Activated T-cell treated with anti-CD3 and anti-CD28 coated beads, Interleukin-2, amount 50 U/mL, for 24 hours (primary cell): ENCODE results near the gene KRTAP3-1.
"Not testable (repeated sequence)": the region's sequence is repeated elsewhere in the genome, so short reads cannot be mapped to it uniquely, and the experiment has no call there.

Experiments
- DNase-seq: peaks from one replicate; pipeline ENCODE4 v3.0.0-alpha.2; 2020
- H3K27ac Mint-ChIP-seq: 2 replicates; pipeline ENCODE4 v1.8.0; 2020; ENCODE audit warnings: mild to moderate bottlenecking, mixed read lengths
- H3K27me3 Mint-ChIP-seq: 2 replicates; pipeline ENCODE4 v1.8.0; 2020; ENCODE audit warnings: mixed read lengths
- H3K36me3 Mint-ChIP-seq: 2 replicates; pipeline ENCODE4 v1.8.0; 2020; ENCODE audit warnings: low read depth, mixed read lengths
- H3K4me1 Mint-ChIP-seq: 2 replicates; pipeline ENCODE4 v1.8.0; 2020; ENCODE audit warnings: low read depth, mixed read lengths
- H3K4me3 Mint-ChIP-seq: 2 replicates; pipeline ENCODE4 v1.8.0; 2020; ENCODE audit warnings: mild to moderate bottlenecking, moderate library complexity, mixed read lengths
- H3K9me3 Mint-ChIP-seq: 2 replicates; pipeline ENCODE4 v1.8.0; 2020; ENCODE audit warnings: mixed read lengths

KRTAP3-1 gene

DNA sequence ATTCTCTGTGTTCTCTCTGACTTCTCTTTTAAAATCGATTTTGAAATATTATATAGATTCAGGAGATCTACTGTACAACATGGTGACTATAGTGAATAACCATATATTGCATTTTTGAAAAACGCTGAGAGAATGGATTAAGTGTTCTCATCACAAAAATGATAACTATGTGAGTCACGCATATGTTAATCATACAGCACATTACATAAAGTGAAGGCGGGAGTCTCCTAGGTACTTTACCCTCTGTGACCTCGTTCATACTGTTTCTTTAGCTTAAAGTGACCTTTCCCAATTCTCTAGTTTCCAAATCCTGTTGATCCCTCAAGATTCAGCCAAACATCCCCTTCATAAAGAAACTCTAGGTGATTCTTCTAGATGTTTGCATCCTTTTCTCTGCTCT, 6.1 kb downstream of the KRTAP3-1 start:
- no peaks in the 10 kb centered on the region for H3K4me1 Mint-ChIP-seq
- no peaks in the 10 kb centered on the region for H3K36me3 Mint-ChIP-seq
- no peaks in the 10 kb centered on the region for H3K9me3 Mint-ChIP-seq
- peaks cover 46% of the 10 kb centered on the region for H3K27me3 Mint-ChIP-seq
- DNase-seq, result no peak
- no peak overlapping the region for H3K4me3 Mint-ChIP-seq
- no peak overlapping the region for H3K27ac Mint-ChIP-seq

DNA sequence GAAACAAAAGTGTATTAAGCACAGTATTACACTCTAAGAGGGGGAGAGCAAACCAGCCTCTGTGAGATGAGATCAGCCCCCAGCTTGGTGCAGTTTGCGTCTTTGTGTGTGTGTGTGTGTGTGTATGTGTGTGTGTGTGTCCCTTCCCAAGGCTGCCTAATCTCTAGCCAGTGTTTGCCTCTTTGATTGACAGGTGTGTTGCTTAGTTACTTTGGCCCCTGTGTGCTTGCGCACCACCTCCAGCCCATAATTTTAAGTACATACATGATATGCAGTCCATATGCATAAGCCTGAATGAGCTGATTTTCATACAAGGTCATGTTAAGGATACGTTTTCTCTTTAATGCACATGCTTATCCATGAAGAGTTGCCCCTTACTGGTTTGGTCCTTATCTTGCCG, 7.1 kb downstream of the KRTAP3-1 start:
- no peak for DNase-seq
- Mint-ChIP-seq H3K27ac (no peak overlapping the region), H3K36me3 (no peaks in the 10 kb centered on the region), H3K4me1 (no peaks in the 10 kb centered on the region), H3K9me3 (no peaks in the 10 kb centered on the region), H3K27me3 (peaks cover 56% of the 10 kb centered on the region), H3K4me3 (no peak overlapping the region)

GRCh38 chr17:40999563-40999962, 9.4 kb downstream of the KRTAP3-1 start, which contains the start of gene KRTAP3-2:
TSS of gene KRTAP3-2 (minus strand) at chr17:40999906. CDS start at chr17:40999853, 53 bp downstream.
- not testable (repeated sequence) for H3K4me3 Mint-ChIP-seq, H3K27ac Mint-ChIP-seq, DNase-seq, H3K36me3 Mint-ChIP-seq, H3K9me3 Mint-ChIP-seq, H3K4me1 Mint-ChIP-seq
- H3K27me3 Mint-ChIP-seq, result peaks cover 63% of the 10 kb centered on the region

- Mint-ChIP-seq H3K36me3 (no peaks in the 10 kb centered on the region), H3K4me1 (no peaks in the 10 kb centered on the region), H3K27ac (no peak overlapping the region), H3K27me3 (peaks cover 70% of the 10 kb centered on the region), H3K9me3 (no peaks in the 10 kb centered on the region), H3K4me3 (no peak overlapping the region)
- no peak for DNase-seq
Measured at GRCh38 chr17:40997361-40997760, 11.6 kb downstream of the KRTAP3-1 start.

DNA sequence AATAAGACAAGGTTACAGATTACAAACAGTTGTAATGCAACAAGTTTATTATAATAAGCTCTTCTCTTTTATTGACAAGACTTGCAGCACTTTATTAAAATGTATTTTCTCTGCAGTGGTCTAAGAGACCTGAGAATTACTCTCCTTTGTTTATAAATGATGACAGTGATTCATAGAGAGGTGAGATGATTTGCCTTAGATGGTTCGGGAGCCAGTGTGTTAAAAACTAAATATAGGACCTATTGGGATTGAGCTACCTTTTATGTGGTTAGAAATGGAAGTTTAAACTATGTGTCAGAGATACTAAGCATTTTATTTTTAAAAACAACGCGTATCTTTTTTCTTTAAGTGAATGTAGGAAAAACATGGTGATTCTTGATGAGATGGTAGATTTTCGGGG, 12.1 kb downstream of the KRTAP3-1 start:
- Mint-ChIP-seq H3K4me3 (no peak overlapping the region), H3K9me3 (no peaks in the 10 kb centered on the region), H3K36me3 (no peaks in the 10 kb centered on the region), H3K4me1 (no peaks in the 10 kb centered on the region), H3K27me3 (peaks cover 69% of the 10 kb centered on the region), H3K27ac (no peak overlapping the region)
- no peak for DNase-seq

DNA sequence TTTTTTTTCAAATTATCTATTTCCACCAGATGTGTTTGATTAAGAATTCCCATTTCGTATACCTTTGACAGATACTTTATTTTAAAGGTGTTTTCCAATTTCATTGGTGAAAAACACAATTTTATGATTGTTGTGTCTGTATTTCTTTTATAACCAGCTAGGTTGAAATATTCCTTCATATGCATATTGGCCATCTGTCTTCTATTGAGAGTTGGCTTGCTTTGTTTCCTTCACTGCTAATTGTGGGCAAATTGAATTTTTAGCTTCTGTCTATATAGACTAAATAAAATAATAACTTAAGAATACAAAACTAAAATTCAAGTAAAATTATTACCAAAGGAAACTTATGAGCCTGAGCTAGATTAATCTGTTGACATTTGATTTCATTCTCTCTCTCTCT, 13.8 kb downstream of the KRTAP3-1 start:
- no peak overlapping the region for H3K27ac Mint-ChIP-seq
- DNase-seq, result no peak
- no peaks in the 10 kb centered on the region for H3K9me3 Mint-ChIP-seq
- no peak overlapping the region for H3K4me3 Mint-ChIP-seq
- no peaks in the 10 kb centered on the region for H3K4me1 Mint-ChIP-seq
- peaks cover 66% of the 10 kb centered on the region for H3K27me3 Mint-ChIP-seq
- H3K36me3 Mint-ChIP-seq, result no peaks in the 10 kb centered on the region

GRCh38 chr17:40993839-40994238, 15.1 kb downstream of the KRTAP3-1 start, which contains the start of gene KRTAP3-3:
TSS of gene KRTAP3-3 (minus strand) at chr17:40994164. CDS start at chr17:40994097, 67 bp downstream.
- Mint-ChIP-seq H3K4me3 (no peak within 1 kb of the TSS), H3K9me3 (no peaks in the 10 kb centered on the region), H3K36me3 (no peaks in the 10 kb centered on the region), H3K27ac (no peak within 1 kb of the TSS), H3K27me3 (peaks cover 58% of the 10 kb centered on the region), H3K4me1 (no peaks in the 10 kb centered on the region)
- no peak for DNase-seq

DNA sequence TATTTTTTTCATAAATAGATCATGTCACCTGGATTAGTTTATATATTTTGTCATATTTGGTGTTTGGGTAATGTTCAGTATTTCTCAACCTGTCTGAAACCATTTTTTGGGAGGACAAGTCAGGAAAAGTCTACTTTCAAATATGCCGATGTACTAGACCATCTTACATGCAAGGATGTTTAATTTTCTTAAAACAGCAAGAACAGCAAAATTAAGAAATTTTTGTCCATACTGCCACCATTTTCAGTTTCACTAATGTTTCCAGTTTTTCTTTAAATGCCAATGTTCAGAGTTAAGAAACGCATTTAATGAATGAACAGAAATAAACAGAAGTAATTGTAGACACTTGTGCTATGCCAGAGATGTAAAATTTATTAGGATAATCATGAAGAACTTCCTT, 15.8 kb downstream of the KRTAP3-1 start:
- no peaks in the 10 kb centered on the region for H3K4me1 Mint-ChIP-seq
- H3K27ac Mint-ChIP-seq, result no peak overlapping the region
- H3K27me3 Mint-ChIP-seq, result peaks cover 52% of the 10 kb centered on the region
- no peaks in the 10 kb centered on the region for H3K9me3 Mint-ChIP-seq
- no peak for DNase-seq
- no peak overlapping the region for H3K4me3 Mint-ChIP-seq
- H3K36me3 Mint-ChIP-seq, result no peaks in the 10 kb centered on the region

GRCh38 chr17:40992666-40993065, 16.3 kb downstream of the KRTAP3-1 start:
- H3K27me3 Mint-ChIP-seq, result peaks cover 54% of the 10 kb centered on the region

DNA sequence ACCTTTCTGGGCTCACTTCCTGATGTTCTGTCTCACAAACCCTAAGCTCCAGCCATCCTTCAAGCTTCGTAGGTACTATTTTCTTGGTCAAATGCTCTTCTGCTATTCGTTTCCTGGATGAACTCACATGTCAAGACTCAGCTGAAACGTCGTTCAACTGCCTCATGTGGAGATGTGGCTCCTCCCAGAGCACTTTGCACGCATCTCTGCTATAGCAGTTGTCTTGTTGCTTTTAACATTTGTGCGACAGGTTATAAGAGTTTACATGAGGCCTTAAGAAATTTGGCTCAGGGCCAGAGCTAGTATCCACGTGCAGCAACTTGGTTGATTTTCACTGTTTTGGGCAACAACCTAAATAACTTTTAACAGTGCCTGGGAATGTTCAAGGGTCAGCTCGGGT, 22.0 kb downstream of the KRTAP3-1 start:
- peaks cover 41% of the 10 kb centered on the region for H3K27me3 Mint-ChIP-seq
- no peak overlapping the region for H3K27ac Mint-ChIP-seq
- H3K4me1 Mint-ChIP-seq, result no peaks in the 10 kb centered on the region

More at GRCh38 chr17:40992666-40993065, 16.3 kb downstream of the KRTAP3-1 start:
- no peak overlapping the region for H3K4me3 Mint-ChIP-seq
- no peaks in the 10 kb centered on the region for H3K36me3 Mint-ChIP-seq
- H3K27ac Mint-ChIP-seq, result no peak overlapping the region
- H3K9me3 Mint-ChIP-seq, result no peaks in the 10 kb centered on the region
- H3K4me1 Mint-ChIP-seq, result no peaks in the 10 kb centered on the region
- no peak for DNase-seq

GRCh38 chr17:40984226-40984625, 24.7 kb downstream of the KRTAP3-1 start, which contains the start of gene KRT40:
TSS of gene KRT40 (minus strand) at chr17:40984326. CDS start at chr17:40984273, 53 bp downstream.
- Mint-ChIP-seq H3K4me1 (no peaks in the 10 kb centered on the region), H3K27me3 (peaks cover 35% of the 10 kb centered on the region), H3K27ac (no peak within 1 kb of the TSS), H3K36me3 (no peaks in the 10 kb centered on the region), H3K4me3 (no peak within 1 kb of the TSS), H3K9me3 (no peaks in the 10 kb centered on the region)
- DNase-seq, result no peak

More for the DNA sequence above, 22.0 kb downstream of the KRTAP3-1 start:
- DNase-seq, result no peak
- H3K36me3 Mint-ChIP-seq, result no peaks in the 10 kb centered on the region
- no peak overlapping the region for H3K4me3 Mint-ChIP-seq
- no peaks in the 10 kb centered on the region for H3K9me3 Mint-ChIP-seq

GRCh38 chr17:40981115-40981514, 27.8 kb downstream of the KRTAP3-1 start:
- no peak overlapping the region for H3K27ac Mint-ChIP-seq
- H3K36me3 Mint-ChIP-seq, result no peaks in the 10 kb centered on the region
- H3K4me3 Mint-ChIP-seq, result no peak overlapping the region
- H3K27me3 Mint-ChIP-seq, result peaks cover 28% of the 10 kb centered on the region
- DNase-seq, result no peak
- H3K9me3 Mint-ChIP-seq, result no peaks in the 10 kb centered on the region
- no peaks in the 10 kb centered on the region for H3K4me1 Mint-ChIP-seq

- Mint-ChIP-seq H3K4me3 (no peak overlapping the region), H3K36me3 (no peaks in the 10 kb centered on the region), H3K27ac (no peak overlapping the region), H3K27me3 (peaks cover 30% of the 10 kb centered on the region), H3K9me3 (no peaks in the 10 kb centered on the region), H3K4me1 (no peaks in the 10 kb centered on the region)
- no peak for DNase-seq
Measured at GRCh38 chr17:40980596-40980995, 28.3 kb downstream of the KRTAP3-1 start.

GRCh38 chr17:40980117-40980516, 28.8 kb downstream of the KRTAP3-1 start:
- Mint-ChIP-seq H3K27ac (no peak overlapping the region), H3K4me1 (no peaks in the 10 kb centered on the region), H3K27me3 (peaks cover 33% of the 10 kb centered on the region), H3K9me3 (no peaks in the 10 kb centered on the region), H3K4me3 (no peak overlapping the region), H3K36me3 (no peaks in the 10 kb centered on the region)
- no peak for DNase-seq

DNA sequence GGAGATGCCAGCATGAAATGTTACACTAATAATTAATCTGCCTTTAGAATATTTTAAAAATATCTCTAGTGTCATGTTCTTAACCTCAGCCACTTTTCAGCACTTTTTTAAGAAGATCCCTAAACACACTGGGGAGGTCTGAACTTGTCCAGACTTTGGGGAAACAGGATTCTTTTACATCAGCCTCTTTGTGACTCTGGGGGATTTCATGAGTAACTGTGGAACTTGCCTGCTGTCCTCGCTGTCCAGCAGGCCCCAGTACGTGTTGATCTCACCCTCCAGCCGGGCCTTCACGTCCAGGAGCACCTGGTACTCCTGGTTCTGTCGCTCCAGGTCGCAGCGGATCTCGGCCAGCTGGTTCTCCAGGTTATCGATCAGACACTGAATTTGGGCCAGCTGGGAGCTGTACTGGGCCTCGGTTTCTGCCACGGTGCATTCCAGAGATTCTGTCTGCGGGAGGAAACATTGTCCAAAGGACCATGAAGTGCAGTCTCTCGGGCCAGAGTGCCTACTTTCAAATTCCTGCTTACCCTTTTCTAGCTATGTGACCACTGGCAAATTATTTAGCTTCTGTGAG, 30.3 kb downstream of the KRTAP3-1 start:
- Mint-ChIP-seq H3K27ac (no peak overlapping the region), H3K4me1 (no peaks in the 10 kb centered on the region), H3K27me3 (peaks cover 30% of the 10 kb centered on the region), H3K9me3 (no peaks in the 10 kb centered on the region), H3K36me3 (no peaks in the 10 kb centered on the region), H3K4me3 (no peak overlapping the region)
- DNase-seq, result no peak

DNA sequence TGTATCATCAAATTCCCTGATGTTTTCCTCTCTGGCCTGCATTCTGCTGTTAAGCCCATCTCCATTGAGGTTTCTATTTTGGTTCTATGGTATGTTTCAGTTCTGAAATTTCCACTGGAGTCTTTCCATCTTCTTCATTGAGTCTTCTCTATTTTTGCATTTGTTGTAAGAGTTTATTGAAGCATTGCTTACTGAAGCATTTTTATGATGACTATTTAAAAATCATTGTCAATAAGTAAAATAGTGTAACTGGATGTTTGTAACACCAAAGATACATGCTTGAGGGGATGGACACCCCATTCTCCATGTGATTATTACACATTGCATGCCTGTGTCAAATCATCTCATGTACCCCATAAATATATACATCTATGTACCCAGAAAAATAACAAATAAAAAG, 33.4 kb downstream of the KRTAP3-1 start:
- Mint-ChIP-seq H3K27ac (no peak overlapping the region), H3K4me1 (no peaks in the 10 kb centered on the region), H3K27me3 (peaks cover 17% of the 10 kb centered on the region), H3K36me3 (no peaks in the 10 kb centered on the region), H3K9me3 (no peaks in the 10 kb centered on the region), H3K4me3 (no peak overlapping the region)
- DNase-seq, result no peak
